Loucy (cell line): Measurements from ENCODE around the gene MRPL57.

ENCODE experiments used
- CTCF ChIP-seq: fragments of 200-600 bp; sonication (generic); conservative IDR thresholded peaks from 2 replicates; pipeline ENCODE4 v1.5.1; 2014; ENCODE audit warnings: mild to moderate bottlenecking, antibody characterized with exemption, low read length
- EZH2phosphoT487 ChIP-seq: fragments of 200-600 bp; IDR thresholded peaks from 2 replicates; pipeline ENCODE4 v1.6.1; 2018; ENCODE audit warnings: antibody characterized with exemption, mild to moderate bottlenecking, moderate library complexity, borderline replicate concordance

- TF ChIP-seq CTCF (no peak), EZH2phosphoT487 (no peak)
Measured at GRCh38 chr13:21133077-21133476, 43.4 kb upstream of the MRPL57 start.
